ENCODE data around the gene ASAP2. TPM values are rescaled to one million over a fixed set of nuclear protein-coding genes. Genes with fewer than 3 reads are reported as not detected.

Gene ASAP2
- total and polyA plus RNA-seq, 9 of the 15 experiments (the other 6 are each of a cell fraction or from before 2014, with no cell fraction given): 0.06 to 4.3 (median 3.1) TPM

DNA sequence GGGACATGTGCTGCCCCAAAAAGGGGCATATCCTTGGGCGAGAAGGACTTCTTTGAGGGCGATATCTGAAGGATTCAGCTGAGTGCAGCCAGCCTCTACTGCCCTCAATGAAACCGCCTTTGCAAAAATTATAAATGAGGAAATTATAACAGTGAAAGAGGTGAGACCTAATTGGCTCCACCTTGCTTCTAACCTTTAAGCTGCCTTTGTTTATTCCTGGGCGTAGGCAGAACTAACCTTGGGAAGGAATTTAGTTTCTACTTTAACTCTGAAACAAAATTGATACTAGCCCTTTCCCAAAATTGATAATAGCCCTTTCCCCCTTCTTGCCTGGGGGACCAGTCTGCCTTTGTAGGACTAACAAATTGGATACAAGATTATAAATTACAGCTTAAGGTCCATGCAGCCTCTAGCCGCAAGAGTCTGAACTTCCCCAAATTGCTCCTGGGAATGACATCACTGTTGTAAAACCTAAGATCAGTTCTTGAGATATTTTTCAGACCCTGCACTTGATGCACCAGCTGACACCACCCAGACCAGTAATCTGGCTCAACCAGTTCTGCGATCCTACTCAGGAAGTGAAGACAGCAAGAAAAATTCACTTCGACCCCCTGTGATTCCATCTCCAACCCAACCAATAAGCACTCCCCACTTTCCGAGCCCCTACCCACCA lies 36.0 kb upstream of the ASAP2 start (continued):
- TF ChIP-seq, protein P1, sequence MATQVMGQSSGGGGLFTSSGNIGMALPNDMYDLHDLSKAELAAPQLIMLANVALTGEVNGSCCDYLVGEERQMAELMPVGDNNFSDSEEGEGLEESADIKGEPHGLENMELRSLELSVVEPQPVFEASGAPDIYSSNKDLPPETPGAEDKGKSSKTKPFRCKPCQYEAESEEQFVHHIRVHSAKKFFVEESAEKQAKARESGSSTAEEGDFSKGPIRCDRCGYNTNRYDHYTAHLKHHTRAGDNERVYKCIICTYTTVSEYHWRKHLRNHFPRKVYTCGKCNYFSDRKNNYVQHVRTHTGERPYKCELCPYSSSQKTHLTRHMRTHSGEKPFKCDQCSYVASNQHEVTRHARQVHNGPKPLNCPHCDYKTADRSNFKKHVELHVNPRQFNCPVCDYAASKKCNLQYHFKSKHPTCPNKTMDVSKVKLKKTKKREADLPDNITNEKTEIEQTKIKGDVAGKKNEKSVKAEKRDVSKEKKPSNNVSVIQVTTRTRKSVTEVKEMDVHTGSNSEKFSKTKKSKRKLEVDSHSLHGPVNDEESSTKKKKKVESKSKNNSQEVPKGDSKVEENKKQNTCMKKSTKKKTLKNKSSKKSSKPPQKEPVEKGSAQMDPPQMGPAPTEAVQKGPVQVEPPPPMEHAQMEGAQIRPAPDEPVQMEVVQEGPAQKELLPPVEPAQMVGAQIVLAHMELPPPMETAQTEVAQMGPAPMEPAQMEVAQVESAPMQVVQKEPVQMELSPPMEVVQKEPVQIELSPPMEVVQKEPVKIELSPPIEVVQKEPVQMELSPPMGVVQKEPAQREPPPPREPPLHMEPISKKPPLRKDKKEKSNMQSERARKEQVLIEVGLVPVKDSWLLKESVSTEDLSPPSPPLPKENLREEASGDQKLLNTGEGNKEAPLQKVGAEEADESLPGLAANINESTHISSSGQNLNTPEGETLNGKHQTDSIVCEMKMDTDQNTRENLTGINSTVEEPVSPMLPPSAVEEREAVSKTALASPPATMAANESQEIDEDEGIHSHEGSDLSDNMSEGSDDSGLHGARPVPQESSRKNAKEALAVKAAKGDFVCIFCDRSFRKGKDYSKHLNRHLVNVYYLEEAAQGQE (IDR thresholded peaks at IDR 0.05; ENCODE audit: borderline replicate concordance): peak; percentile 35; the same call in 1 of the 2 replicates
- TF ChIP-seq, protein P1 (CRISPR knock-in tag; IDR thresholded peaks at IDR 0.05; ENCODE audit: low read depth): no peak
- TF ChIP-seq SETDB1 (IDR thresholded peaks at IDR 0.05; ENCODE audit: low read length) (no peak), NONO (IDR thresholded peaks at IDR 0.05; ENCODE audit: low read depth in 2 of 2, low read length in 1 of 2) (no peak), KDM4B (IDR thresholded peaks at IDR 0.05; ENCODE audit: borderline replicate concordance in 2 of 2, low read depth in 1 of 2) (no peak), CCNT2 (IDR thresholded peaks at IDR 0.05; ENCODE audit: borderline replicate concordance, extremely low read depth, insufficient read length, low read depth, low read length) (no peak), HMG20B (CRISPR knock-in tag; IDR thresholded peaks at IDR 0.05) (no peak), NR4A1 (CRISPR knock-in tag; IDR thresholded peaks at IDR 0.05) (no peak), NR4A1 (tag; IDR thresholded peaks at IDR 0.05) (no peak), SAFB (IDR thresholded peaks at IDR 0.05; ENCODE audit: borderline replicate concordance, low read depth, low read length) (no peak), TFAM (CRISPR knock-in tag; conservative IDR thresholded peaks at IDR 0.05) (no peak), KDM5B (IDR thresholded peaks at IDR 0.05; ENCODE audit: insufficient replicate concordance, low read depth, low read length) (no peak), CEBPB (tag; IDR thresholded peaks at IDR 0.05) (no peak), TRIM28 (IDR thresholded peaks at IDR 0.05) (no peak), HMG20A (CRISPR knock-in tag; conservative IDR thresholded peaks at IDR 0.05) (no peak), IRF2 (CRISPR knock-in tag; IDR thresholded peaks at IDR 0.05) (no peak), ZNF124 (CRISPR knock-in tag; IDR thresholded peaks at IDR 0.05) (no peak)
- TF ChIP-seq, protein P2, sequence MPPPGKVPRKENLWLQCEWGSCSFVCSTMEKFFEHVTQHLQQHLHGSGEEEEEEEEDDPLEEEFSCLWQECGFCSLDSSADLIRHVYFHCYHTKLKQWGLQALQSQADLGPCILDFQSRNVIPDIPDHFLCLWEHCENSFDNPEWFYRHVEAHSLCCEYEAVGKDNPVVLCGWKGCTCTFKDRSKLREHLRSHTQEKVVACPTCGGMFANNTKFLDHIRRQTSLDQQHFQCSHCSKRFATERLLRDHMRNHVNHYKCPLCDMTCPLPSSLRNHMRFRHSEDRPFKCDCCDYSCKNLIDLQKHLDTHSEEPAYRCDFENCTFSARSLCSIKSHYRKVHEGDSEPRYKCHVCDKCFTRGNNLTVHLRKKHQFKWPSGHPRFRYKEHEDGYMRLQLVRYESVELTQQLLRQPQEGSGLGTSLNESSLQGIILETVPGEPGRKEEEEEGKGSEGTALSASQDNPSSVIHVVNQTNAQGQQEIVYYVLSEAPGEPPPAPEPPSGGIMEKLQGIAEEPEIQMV (tag; conservative IDR thresholded peaks at IDR 0.05; ENCODE audit: low read depth): no peak
- TF ChIP-seq, protein P3, sequence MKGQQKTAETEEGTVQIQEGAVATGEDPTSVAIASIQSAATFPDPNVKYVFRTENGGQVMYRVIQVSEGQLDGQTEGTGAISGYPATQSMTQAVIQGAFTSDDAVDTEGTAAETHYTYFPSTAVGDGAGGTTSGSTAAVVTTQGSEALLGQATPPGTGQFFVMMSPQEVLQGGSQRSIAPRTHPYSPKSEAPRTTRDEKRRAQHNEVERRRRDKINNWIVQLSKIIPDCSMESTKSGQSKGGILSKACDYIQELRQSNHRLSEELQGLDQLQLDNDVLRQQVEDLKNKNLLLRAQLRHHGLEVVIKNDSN (CRISPR knock-in tag; IDR thresholded peaks at IDR 0.05): peak; percentile 34; the same call in 1 of the 2 replicates
